Stimulated activated CD8-positive, alpha-beta memory T cell treated with anti-CD3 and anti-CD28 coated beads, Interleukin-2, amount 100 ng/mL, for 1 hour (primary cell): Measurements from ENCODE around the gene PGBD1.
"Not testable (repeated sequence)": the region's sequence is repeated elsewhere in the genome, so short reads cannot be mapped to it uniquely, and the experiment has no call there.

Experiments used
- DNase-seq, 2 donors: peaks; one replicate each; pipeline ENCODE4 v3.0.0-alpha.2; 2020; ENCODE audit warnings: low read depth in 2 of 2

Gene PGBD1

GRCh38 chr6:28267695-28268059, 13.7 kb upstream of the PGBD1 start:
- DNase-seq: no peak

DNA sequence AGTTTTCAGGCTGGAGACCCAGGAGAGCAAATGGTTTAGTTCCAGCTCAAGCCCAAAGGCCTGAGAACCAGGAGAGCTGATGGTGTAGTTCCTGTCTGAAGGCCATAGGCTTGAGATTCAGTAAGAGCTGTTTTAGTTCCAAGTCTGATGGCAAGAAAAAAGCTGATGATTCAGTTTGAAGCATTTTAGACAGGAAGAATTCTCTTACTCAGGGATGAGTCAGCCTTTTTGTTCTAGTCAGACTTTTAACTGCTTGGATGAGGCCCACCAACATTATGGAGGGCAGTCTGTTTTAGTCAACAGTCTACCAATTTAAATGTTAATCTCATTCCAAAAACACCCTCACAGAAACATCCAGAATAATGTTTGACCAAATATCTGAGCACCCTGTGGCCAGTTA, 11.9 kb upstream of the PGBD1 start:
- DNase-seq: no peak

- no peak for DNase-seq
These were observed 6.5 kb upstream of the PGBD1 start for GRCh38 chr6:28274888-28275287.

DNA sequence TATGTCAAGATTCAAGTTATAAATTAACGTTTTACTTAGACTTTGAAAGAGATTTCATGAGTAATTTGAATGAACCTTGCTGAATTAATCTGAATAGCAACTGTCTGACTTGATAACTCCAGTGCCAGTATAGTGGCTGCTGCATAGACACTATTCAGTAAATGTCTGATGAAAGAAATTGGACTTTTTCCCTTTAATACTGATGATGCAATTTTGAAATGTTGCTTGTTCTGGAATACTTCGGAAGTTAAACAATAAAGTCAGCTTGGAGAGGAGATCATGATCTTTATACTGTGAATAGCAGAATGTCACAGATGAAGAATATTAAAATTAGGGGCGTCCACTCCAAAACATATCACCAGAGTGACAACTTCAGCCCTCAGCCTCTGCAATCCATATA, 3.6 kb upstream of the PGBD1 start:
- no peak for DNase-seq

DNA sequence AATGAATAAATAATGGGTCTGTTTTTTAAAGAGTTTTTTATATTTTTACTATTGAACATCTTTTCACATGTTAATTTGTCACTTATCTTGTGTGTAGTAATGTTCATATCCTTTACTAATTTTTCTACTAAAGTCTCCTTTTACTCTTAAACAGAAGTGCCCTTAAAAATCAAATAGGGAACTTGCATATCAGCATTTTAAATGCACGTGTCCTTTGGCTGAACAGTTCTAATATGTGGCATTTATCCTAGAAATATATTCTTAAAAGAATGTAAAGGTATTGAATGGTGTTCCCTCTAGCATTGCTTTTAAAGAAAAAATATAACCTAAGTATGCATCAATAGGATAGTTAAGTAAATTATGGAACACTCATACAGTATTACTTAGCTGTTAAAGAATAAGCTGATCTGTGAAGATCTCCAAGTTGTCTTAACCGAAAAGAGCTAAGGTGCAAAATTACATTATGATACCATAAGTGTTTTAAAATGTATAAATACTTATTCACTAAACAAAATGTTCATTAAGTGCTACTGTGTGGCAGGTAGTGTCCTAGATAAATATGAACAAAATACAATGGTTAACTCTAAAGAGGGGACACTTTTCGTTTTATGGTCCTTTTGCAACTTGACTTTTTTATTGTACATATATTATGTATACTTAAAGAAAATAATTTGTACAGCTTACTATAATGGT, 631 bp upstream of the PGBD1 start:
- no peak for DNase-seq

- no peak for DNase-seq
These were observed 1.6 kb downstream of the PGBD1 start for GRCh38 chr6:28282926-28283325.

GRCh38 chr6:28291573-28291972, 10.2 kb downstream of the PGBD1 start:
- no peak for DNase-seq

GRCh38 chr6:28295326-28295725, 14.0 kb downstream of the PGBD1 start:
- no peak for DNase-seq

DNA sequence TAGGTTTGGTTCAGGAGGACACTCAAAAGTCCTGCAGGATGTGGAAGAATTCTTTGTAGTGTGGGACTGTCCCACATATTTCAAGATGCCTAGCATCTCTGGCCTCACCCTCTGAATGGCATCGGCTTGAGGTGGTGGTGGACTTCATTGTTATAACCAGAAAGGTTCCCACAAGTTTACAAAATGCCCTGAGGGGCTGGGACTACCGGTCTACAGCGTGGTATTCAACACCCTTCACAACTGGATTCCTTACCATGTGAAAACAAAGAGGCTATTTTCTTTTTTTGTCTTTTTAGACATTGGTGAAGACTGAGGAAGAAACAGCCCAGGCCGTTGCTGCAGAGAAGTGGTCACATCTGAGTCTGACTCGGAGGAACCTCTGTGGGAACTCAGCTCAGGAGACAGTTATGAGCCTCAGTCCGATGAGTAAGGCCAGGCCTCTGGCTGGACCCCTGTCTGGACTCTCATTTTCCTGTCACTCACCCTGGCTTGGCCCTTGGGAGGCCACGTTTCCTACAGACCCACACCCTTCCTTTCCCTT, 15.2 kb downstream of the PGBD1 start:
- no peak for DNase-seq

DNA sequence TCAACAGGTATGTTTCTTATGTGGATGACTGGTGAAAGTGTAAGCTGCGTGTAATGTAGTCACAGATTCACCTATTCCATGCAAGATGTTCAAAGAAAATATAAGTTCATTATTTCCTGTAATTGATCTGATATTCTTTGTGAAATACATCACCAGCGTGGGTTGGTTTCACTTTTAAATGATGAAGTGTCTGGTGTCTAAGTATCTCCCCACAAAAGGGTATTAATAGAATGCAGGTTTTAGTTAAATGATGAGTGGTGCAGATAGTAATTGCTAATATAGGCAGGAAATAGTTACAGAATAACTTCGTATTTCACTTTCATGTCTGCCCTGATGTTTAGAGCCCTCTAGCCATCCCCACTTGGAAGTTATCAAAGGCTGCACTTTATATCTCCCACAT, 22.2 kb downstream of the PGBD1 start:
- DNase-seq: no peak

- not testable (repeated sequence) for DNase-seq
These were observed 25.0 kb downstream of the PGBD1 start for GRCh38 chr6:28306363-28306762.

- no peak for DNase-seq
These were observed 29.9 kb downstream of the PGBD1 start for GRCh38 chr6:28311139-28311823.

- DNase-seq: no peak
These were observed 31.6 kb downstream of the PGBD1 start for GRCh38 chr6:28312939-28313338.

- no peak for DNase-seq
These were observed 34.3 kb downstream of the PGBD1 start for GRCh38 chr6:28315628-28316027.

DNA sequence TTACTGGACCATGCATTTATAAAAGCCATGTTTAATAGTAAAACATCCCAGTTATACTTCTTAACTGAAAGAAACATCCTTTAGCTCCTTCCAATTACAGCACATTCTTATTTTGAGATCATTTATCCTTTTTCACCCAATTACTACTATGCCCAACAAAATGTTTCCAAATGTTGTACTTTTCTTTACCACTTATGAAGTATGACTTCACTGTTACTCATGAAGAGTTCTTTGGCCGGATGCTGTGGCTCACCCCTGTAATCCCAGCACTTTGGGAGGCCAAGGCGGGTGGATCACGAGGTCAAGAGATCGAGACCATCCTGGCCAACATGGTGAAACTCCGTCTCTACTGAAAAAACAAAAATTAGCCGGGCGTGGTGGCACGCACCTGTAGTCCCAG, 36.5 kb downstream of the PGBD1 start:
- DNase-seq: not testable (repeated sequence)

DNA sequence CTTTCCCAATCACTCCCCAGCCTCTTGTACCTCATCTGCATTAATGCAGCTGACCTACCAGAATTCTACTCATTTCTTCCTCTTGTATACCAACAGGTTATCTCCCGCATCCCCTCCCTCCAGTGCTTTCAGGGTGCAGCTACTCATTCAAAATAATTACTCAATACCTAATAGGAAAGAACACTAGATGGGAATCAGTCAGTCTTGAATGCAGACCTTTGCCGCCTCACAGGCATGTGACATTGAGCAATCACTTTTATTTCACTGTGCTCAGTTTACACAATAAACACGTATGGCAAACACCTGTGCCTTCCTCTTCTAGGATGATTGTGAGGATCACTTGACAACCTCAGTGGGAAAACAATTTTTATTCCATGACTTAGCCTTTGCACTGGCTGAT, 41.3 kb downstream of the PGBD1 start:
- DNase-seq: no peak

DNA sequence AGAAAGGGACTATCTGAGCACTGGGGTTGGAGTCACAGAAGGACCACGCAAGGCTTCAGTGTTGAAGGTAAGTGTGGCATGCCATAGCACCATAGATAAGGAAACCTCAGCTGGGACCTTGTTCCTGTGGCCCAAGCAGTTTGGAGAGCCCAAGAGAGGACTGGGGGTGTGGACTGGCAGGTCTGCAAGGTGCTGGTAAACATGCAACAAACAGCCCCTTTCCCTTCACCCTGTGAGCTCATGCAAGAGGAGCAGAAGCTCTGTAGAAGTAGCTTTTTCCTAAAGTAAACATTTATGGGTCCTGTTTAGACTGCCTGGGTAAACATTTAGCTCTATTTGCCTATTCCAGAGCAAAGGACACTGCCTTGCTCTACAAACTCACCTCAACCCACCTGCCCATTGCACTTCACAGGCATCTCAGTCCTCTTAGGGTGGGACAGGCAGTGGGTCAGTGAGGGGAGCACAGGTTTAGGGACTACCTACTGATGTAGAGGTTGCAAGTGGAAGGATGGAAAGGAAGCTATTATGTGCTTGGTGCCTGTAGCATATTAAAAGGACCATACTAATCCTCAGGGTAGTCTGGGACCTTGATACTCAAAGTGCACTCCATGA, 42.5 kb downstream of the PGBD1 start:
- DNase-seq: no peak

GRCh38 chr6:28326371-28326948, 45.1 kb downstream of the PGBD1 start:
- no peak for DNase-seq

DNA sequence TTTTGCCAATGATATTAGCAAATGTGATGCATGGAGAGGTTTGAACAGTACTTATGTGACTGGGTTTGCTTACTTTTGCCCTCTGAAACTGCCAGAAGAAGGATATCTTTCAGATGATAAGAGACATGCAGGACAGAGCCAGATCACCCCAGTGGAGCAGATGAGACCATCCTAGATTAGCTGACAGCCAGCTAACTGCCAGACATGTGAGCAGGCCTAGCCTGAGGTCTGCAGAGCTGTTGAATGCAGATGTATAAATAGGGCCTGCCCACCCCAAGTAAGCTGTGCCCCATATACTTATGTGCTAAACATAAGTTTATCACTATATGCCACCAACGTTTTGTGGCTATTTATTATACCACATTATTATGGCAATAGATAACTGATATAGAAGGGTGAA, 48.7 kb downstream of the PGBD1 start:
- no peak for DNase-seq

GRCh38 chr6:28333047-28333446, 51.7 kb downstream of the PGBD1 start:
- DNase-seq: no peak

- DNase-seq: no peak
These were observed 52.2 kb downstream of the PGBD1 start for GRCh38 chr6:28333599-28334018.

DNA sequence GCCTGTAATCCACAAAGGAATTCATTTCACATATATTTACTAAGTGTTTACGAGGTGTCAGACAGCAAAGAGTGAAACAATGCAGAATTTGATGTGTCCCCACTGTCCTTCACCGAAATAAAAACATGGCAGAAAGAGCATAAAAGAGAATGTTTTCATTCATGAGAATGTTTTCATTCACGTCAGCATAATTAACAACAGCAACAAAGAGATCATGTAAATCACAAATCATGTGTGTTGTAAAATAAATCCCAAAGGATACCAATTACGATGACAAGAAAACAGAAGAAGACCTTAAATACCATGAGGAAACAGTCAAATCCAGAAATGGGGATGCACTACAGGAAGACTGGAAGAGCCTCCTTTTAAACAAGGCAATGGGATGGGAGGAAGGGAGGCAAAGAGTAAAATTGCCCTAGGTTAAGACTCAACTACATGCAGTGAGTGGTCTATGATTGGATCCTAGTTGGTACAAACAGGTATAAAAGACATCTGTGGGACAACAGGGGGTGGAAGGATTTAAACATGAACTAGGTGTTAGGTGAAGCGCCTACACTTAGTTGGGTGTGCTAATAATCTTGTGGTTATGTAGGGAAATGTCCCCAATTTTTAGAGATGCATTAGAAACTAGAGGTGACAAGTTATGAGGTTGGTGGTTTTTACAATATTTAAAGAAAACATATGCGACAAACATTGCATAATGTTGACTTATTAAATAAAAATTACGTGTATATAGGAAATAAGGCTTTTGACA, 53.1 kb downstream of the PGBD1 start:
- no peak for DNase-seq
